Stimulated activated CD4-positive, alpha-beta T cell treated with anti-CD3 and anti-CD28 coated beads, TNF-alpha, amount 100 ng/mL, for 1 hour (primary cell): ENCODE measurements around the gene TMEM115.
A peak's percentile ranks its signal among the peaks of the same experiment; 100 is the strongest.
"Not testable (repeated sequence)": the region's sequence is repeated elsewhere in the genome, so short reads cannot be mapped to it uniquely, and the experiment has no call there.

ENCODE experiments used
- DNase-seq, 3 donors: peaks; one replicate each; pipeline ENCODE4 v3.0.0-alpha.2; 2020; ENCODE audit warnings: low read depth in 3 of 3, low spot score in 1 of 3

The TMEM115 gene

GRCh38 chr3:50319181-50319893 lies 40.0 kb downstream of the TMEM115 start:
- DNase-seq = no peak

GRCh38 chr3:50318615-50319014 lies 40.7 kb downstream of the TMEM115 start:
- DNase-seq = no peak

- no peak for DNase-seq
Measured at GRCh38 chr3:50318163-50318562, 41.2 kb downstream of the TMEM115 start.

- no peak for DNase-seq
Measured at GRCh38 chr3:50317300-50317699, 42.0 kb downstream of the TMEM115 start.

GRCh38 chr3:50316657-50317242 lies 42.6 kb downstream of the TMEM115 start:
- peak in 1 of 3 donors; percentile 42 for DNase-seq

GRCh38 chr3:50314816-50315215 lies 44.5 kb downstream of the TMEM115 start:
- DNase-seq = no peak

GRCh38 chr3:50314342-50314741 lies 45.0 kb downstream of the TMEM115 start:
- no peak for DNase-seq

- DNase-seq = not testable (repeated sequence)
Measured at GRCh38 chr3:50312041-50312440, 47.3 kb downstream of the TMEM115 start.
